Muscle of back (tissue), 11 donors: Measurements from ENCODE around the gene MED31. TPM values are rescaled to one million over a fixed set of nuclear protein-coding genes. Genes with fewer than 3 reads are reported as not detected.
"Not testable (repeated sequence)": the region's sequence is repeated elsewhere in the genome, so short reads cannot be mapped to it uniquely, and the experiment has no call there.

ENCODE experiments used
- DNase-seq, 3 donors: peaks; one replicate each; pipeline versions ENCODE4 v3.0.0 to v3.0.0-alpha.2; 2013
- polyA plus RNA-seq, 10 donors: library from polyadenylated mRNA; unstranded; fragments of 120-200 nt; gene quantifications; one replicate each; pipeline ENCODE4 v1.2.1, GENCODE V29; 2013; ENCODE audit not compliant: insufficient read length in 10 of 10

Gene MED31
- polyA plus RNA-seq, 10 donors: 12.8 to 16.8 (median 15.7) TPM

- DNase-seq: no peak
Observed at GRCh38 chr17:6632530-6632929, 18.9 kb downstream of the MED31 start.

- DNase-seq: no peak
Observed at GRCh38 chr17:6630390-6630789, 21.0 kb downstream of the MED31 start.

DNA sequence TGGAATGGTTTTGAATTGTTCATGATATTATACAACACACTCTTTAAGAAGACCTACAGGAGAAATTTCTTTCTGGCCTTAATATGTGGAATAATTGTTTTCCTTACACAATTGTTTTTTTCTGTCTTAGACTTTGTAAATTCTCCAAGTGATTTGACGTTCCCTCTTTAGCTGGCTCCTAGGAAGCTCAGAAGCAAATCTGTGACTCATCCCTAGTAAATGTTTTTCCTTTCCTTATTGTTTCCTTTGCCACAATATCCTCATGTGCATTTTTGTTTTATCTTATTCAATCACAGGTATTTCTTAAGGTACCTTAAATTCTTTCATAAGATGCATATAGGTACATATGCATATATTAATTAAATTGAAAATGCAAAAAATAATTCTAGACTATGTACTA lies 24.4 kb downstream of the MED31 start:
- DNase-seq: no peak

DNA sequence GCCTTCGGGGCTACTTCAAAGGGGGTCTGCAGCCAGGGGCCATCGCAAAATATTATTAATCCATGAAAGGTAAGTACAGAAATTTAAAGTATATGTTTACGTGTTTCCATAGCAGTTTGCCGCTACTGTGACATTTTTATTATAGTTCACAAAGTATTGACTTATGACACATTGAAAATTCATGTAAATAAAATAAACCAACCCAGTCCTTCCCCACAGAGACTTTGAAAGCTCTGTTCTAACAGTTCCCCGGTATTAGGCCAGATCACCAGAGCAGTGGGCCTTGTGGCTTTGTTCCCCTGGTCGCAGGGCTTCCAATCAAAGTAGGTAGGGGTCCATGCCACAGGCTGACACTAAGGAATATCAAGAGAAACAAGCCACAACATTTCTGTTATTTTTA lies 24.8 kb downstream of the MED31 start:
- DNase-seq: no peak

- no peak for DNase-seq
Observed at GRCh38 chr17:6623941-6624340, 27.5 kb downstream of the MED31 start.

DNA sequence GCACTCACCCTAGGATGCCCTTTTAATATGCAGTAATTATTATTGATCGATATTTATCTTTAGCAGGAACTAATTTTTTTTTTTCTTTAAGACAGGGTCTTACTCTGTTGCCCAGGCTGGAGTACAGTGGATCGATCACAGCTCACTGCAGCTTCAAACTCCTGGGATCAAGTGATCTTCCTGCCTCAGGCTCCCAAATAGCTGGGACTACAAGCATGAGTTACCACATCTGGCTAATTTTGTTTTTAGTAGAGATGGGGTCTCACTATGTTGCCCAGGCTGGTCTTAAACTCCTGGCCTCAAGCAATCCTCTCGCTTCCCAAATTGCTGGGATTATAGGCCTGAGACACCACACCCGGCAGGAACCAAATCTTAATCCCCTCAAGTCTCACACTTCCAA lies 40.2 kb downstream of the MED31 start:
- DNase-seq: no peak

GRCh38 chr17:6610011-6610410 lies 41.4 kb downstream of the MED31 start:
- DNase-seq: no peak

DNA sequence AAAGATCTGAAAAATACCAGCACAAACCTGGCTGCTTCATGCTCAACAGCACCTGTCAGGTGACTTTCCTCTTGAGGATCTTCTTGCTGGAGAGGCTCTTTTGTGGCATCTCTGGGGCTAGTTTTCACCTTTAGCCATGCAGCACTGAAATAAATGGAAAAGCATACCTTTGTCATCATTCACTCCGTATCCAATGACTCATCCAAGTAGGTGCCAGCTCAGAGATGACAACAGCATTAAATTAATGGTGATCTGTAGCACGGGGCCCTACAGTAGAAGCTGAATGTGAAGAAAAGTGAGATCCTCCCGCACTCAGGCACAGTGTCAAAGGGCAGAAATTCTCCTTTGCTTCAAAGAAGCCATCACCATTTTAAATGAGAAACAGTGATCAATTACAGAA lies 43.1 kb downstream of the MED31 start:
- DNase-seq: no peak

DNA sequence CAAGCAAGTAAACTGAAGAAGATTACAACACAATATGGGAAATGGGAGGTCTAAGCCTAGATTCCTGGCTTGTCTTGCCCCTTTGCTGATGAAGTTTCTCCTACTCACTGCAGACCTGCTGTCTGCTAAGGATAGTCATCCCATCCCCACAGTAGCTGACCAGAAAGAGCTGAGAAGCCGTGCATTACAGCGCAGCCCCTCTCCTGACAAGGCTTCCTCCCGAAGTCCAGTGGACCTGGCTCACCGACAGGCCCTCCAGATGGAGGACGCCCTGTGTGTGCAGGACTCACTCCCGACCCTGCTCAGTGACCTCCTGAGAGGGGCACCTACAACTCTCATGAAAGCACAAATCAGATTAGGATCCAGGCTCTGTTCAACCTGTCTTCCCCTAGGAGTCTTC lies 46.3 kb downstream of the MED31 start:
- DNase-seq: no peak

GRCh38 chr17:6603744-6604325 lies 47.6 kb downstream of the MED31 start:
- DNase-seq: peak in 2 of 3 donors; percentile 57 to 70

DNA sequence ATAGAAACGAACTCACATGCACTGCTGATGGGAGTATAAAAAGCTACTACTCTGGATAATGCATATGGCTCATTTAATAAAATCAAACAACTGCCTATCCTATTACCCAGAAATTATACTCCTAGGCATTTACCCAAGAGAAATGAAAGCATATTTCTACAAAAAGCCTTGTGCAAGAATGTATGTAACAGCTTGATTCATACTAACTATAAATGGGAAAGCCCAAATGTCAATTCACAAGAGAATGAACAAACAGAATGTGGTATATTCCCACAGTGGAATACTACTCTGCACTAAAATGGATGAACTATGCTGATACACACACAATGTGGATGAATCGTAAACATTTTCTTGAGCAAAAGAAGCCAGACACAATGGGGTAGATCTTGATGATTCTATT lies 49.3 kb downstream of the MED31 start:
- DNase-seq: no peak

DNA sequence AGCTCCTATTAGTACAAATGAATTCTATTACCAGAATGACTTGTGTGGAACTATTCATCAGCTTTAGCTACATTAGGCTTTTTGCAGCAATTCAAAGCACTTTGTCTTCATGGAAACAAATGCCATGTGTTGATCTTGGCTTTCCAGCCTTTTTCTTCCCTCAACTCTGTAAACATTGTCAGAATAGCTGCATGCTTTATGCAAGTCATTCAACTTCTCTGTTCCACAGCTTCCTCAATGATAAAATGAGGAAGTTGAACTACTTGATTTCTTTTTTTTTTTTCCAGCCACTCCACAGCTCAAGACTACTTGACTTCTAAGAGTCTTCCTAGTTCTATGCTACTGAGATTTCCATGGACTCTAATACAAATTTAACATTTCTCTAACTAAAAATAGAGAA lies 52.0 kb downstream of the MED31 start:
- peak in 1 of 3 donors; percentile 9 for DNase-seq

- DNase-seq: no peak
Observed at GRCh38 chr17:6597727-6598126, 53.7 kb downstream of the MED31 start.

GRCh38 chr17:6596941-6597340 lies 54.5 kb downstream of the MED31 start:
- no peak for DNase-seq

- DNase-seq: no peak
Observed at GRCh38 chr17:6596511-6596910, 54.9 kb downstream of the MED31 start.

DNA sequence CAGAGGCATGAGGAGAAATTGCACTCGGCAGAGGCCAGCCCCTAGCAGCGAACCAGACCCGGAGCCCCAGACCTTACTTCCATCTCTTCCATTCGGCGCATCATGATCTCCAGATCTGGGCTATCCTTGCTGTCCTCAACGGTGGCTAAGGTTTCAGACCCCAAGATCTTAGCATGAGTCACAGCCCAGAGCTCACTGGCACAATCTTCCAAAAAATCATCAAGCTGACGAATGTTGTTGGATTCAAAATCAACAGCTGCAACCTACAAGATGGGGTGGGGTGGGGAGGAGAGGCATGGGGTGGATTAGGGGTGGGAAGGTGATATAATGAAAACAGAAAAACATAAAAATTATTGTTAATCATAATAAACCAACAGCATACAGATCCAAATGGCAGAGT lies 55.3 kb downstream of the MED31 start:
- DNase-seq: no peak

DNA sequence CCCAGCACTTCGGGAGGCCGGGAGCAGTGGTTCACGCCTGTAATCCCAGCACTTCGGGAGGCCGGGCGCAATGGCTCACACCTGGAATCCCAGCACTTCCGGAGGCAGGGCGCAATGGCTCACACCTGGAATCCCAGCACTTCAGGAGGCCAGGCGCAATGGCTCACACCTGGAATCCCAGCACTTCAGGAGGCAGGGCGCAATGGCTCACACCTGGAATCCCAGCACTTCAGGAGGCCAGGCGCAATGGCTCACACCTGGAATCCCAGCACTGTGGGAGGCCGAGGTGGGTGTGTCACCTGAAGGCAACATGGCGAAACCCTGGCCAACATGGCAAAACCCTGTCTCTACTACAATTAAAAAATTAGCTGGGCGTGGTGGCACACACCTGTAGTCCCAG lies 58.0 kb downstream of the MED31 start:
- DNase-seq: not testable (repeated sequence)

Other genes with a start within 250 kb of the MED31 start
- under 1 TPM in 1 of 10 donors, not detected in 9; 0.07 TPM for gene AIPL1, start 216.5 kb downstream of the MED31 start, polyA plus RNA-seq
- gene PIMREG, start 207.2 kb downstream of the MED31 start, polyA plus RNA-seq: 10 to 100 TPM in 9 of 10 donors, 1 to 10 TPM in 1; 8.1 to 20.9 (median 12.0) TPM
- 1 to 10 TPM; 3.1 to 5.5 (median 4.6) TPM for gene PITPNM3, start 95.0 kb downstream of the MED31 start, polyA plus RNA-seq
- 10 to 100 TPM in 8 of 10 donors, 1 to 10 TPM in 2; 8.9 to 17.7 (median 11.8) TPM for gene KIAA0753, start 10.9 kb downstream of the MED31 start, polyA plus RNA-seq
- gene TXNDC17, start 10.5 kb downstream of the MED31 start, polyA plus RNA-seq: 10 to 100 TPM; 45.2 to 74.2 (median 52.4) TPM
- 1 to 10 TPM; 2.0 to 4.8 (median 3.3) TPM for gene C17orf100, start 157 bp upstream of the MED31 start, polyA plus RNA-seq
- gene SLC13A5, start 61.8 kb upstream of the MED31 start, polyA plus RNA-seq: under 1 TPM in 8 of 10 donors, not detected in 2; 0.05 to 0.25 (median 0.14) TPM
- 10 to 100 TPM in 3 of 10 donors, 1 to 10 TPM in 7; 4.0 to 23.7 (median 7.5) TPM for gene XAF1, start 104.4 kb upstream of the MED31 start, polyA plus RNA-seq
- gene FBXO39, start 124.6 kb upstream of the MED31 start, polyA plus RNA-seq: under 1 TPM in 8 of 10 donors, not detected in 2; 0.12 to 0.54 (median 0.19) TPM
- under 1 TPM in 2 of 10 donors, not detected in 8; 0.24 to 0.26 TPM for gene TEKT1, start 180.1 kb upstream of the MED31 start, polyA plus RNA-seq